H7 (cell line): ENCODE measurements around the gene NBEA. TPM values are rescaled to one million over a fixed set of nuclear protein-coding genes. Genes with fewer than 3 reads are reported as not detected.

Source experiments
- DNase-seq: peaks from one replicate; pipeline ENCODE4 v3.0.0; 2012
- H3K27me3 ChIP-seq: 2 replicates; pipeline ENCODE4 v1.6.0; 2011; ENCODE audit warnings: mild to moderate bottlenecking, low read length; ENCODE audit not compliant: control insufficient read depth, insufficient read depth
- H3K36me3 ChIP-seq: replicated peaks from 2 replicates; pipeline ENCODE4 v1.5.1; 2011; ENCODE audit warnings: low read length; ENCODE audit not compliant: control insufficient read depth, insufficient read depth
- H3K4me3 ChIP-seq: 2 replicates; pipeline ENCODE4 v1.5.1; 2011; ENCODE audit warnings: low read depth, mild to moderate bottlenecking, control low read depth, low read length, moderate library complexity; ENCODE audit not compliant: insufficient read depth
- total RNA-seq: library from RNA; depleted of rRNA; stranded (reverse); fragments of >200 nt; shearing (Covaris generic); gene quantifications from 2 replicates; pipeline ENCODE4 v1.2.3, GENCODE V29; 2014

Gene NBEA
- total RNA-seq, 1 experiment from 2014 or later, result 11.8 TPM

DNA sequence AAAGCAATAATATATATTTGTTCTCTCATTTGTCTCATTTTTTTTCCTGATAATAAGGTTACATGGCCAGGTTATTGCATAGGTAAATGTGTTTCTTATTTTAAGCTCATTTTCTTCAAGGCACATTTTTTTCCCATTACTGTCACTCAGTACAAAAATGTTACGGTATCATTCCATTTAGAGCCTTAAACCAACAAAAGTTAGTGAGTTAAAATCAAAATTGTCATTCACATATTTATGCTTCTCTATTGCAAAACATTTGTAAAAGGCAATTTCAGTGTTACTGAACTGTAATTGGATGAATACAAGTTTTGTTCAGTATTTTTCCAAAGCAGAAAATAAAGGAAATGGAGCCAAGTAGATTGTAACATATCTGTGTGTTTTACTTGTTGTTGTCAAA, 652.0 kb downstream of the NBEA start:
- no peaks in the 10 kb centered on the region for H3K27me3 ChIP-seq
- DNase-seq, result no peak
- no peaks in the 10 kb centered on the region for H3K36me3 ChIP-seq
- H3K4me3 ChIP-seq, result no peak overlapping the region

GRCh38 chr13:35595181-35595580, 653.1 kb downstream of the NBEA start:
- DNase-seq, result no peak
- Histone ChIP-seq H3K27me3 (no peaks in the 10 kb centered on the region), H3K4me3 (no peak overlapping the region), H3K36me3 (no peaks in the 10 kb centered on the region)

DNA sequence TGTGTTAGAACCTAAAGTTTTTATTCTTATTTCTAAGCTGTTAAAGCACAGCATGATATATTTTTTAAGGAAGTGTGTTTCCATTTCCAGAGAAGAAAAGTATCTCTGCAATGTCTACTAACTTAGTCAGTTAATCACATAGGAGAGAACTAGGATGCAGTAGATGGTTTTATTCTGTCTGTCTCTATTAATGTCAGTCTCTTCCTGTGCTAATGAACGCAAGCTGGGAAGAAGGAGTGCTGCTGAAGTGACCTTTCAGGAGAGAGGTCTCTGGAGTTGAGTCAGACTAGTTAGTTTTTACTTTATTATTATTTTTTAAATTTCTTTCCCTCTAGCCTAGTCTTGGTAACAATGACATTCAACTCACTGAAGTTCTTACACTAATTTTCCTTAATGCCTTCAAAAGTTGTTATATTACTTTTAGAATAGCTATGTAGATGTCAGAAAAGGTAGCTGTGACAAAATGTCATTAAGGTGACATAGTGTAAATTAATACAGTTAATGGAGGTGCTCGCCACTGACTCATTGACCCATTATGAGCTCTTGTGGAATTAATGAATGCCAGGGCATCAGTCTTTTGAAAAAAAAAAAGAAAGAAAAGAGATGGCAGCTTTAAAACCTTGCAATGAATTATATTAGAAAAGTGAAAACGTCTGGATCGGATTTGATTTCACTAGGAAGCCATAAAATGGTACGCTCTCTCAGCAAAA, 654.4 kb downstream of the NBEA start:
- Histone ChIP-seq H3K36me3 (no peaks in the 10 kb centered on the region), H3K4me3 (no peak overlapping the region), H3K27me3 (no peaks in the 10 kb centered on the region)
- DNase-seq, result no peak

DNA sequence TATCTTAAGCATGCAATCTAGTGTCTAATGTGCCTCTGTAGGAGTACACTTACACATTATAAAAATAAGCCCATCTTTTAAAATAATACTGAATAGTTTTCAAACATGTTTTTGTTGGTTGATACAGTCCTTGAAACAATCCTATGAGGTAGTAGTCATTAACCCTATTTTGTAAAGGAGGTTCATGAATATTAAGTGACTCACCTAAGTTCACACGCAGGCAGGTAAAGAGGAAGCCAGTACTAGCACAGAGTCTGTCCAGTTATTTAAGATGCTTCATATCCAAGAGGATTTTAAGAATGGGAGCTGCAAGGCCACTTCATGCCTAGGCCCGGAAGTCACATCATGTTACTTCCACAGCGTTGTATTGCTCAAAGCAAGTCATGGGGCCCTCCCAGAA, 655.4 kb downstream of the NBEA start:
- DNase-seq, result no peak
- H3K27me3 ChIP-seq, result no peaks in the 10 kb centered on the region

DNA sequence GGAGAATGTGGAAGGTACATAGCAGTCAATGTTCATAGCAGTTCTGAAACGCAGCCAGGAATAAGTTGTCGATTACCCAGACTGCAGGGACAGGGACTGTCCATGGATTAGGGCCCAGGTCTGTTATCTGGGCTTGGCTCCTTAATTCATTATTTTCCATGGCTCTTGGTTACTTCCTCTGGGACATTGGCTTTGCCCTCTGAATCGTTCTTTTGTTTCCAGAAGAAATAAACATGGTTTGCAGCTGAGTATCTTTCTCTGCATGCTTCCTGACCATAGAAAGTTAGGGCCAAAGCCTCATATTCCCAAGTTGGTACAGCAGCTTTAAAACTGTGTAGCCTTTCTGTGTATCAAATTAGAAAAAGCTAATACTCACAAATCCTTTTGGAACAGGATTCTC, 656.2 kb downstream of the NBEA start:
- no peaks in the 10 kb centered on the region for H3K27me3 ChIP-seq
- no peak for DNase-seq
- H3K36me3 ChIP-seq, result no peaks in the 10 kb centered on the region

More for the DNA sequence above, 655.4 kb downstream of the NBEA start:
- H3K36me3 ChIP-seq, result no peaks in the 10 kb centered on the region
- H3K4me3 ChIP-seq, result no peak overlapping the region

GRCh38 chr13:35598790-35599369, 656.8 kb downstream of the NBEA start:
- Histone ChIP-seq H3K27me3 (no peaks in the 10 kb centered on the region), H3K4me3 (no peak overlapping the region), H3K36me3 (no peaks in the 10 kb centered on the region)
- no peak for DNase-seq

More for the DNA sequence above, 656.2 kb downstream of the NBEA start:
- H3K4me3 ChIP-seq, result no peak overlapping the region

DNA sequence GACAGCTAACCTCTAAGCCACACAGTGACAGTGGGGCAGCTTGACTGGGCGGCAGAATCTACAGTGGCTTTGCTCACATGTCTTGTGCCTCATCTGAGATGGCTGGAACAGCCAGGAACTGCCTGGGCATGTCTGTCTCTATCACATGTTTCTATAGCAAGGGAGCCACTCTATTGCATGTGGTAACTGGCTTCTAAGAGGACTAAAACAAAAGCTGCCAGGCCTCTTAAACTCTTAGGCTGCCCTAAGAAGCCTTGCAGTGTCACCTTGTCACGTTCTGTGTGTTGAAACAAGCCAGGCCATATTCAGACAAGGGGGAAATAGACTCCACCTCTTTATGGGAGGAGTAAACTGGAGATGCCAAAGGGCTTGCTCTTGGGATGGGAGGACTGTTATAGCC, 657.3 kb downstream of the NBEA start:
- Histone ChIP-seq H3K36me3 (no peaks in the 10 kb centered on the region), H3K27me3 (no peaks in the 10 kb centered on the region), H3K4me3 (no peak overlapping the region)
- no peak for DNase-seq

DNA sequence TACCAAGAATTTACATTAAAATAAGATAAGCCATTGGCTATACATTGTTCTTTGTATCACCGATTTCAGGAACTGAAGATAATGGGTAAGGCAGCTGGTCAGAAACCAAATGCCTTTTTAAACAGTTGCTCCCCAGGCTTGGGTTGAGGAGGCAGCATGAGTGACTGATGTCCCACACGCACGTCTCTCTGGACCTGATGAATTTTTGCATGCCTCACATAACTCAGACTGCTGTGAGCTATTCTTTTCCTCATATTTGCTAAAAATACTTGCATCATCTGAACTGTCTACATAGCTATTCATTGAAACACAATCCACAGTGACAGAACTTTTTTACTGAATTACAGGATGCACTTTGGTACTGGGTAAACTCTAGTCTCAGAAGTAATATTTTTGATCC, 658.1 kb downstream of the NBEA start:
- Histone ChIP-seq H3K4me3 (no peak overlapping the region), H3K36me3 (no peaks in the 10 kb centered on the region), H3K27me3 (no peaks in the 10 kb centered on the region)
- DNase-seq, result no peak

DNA sequence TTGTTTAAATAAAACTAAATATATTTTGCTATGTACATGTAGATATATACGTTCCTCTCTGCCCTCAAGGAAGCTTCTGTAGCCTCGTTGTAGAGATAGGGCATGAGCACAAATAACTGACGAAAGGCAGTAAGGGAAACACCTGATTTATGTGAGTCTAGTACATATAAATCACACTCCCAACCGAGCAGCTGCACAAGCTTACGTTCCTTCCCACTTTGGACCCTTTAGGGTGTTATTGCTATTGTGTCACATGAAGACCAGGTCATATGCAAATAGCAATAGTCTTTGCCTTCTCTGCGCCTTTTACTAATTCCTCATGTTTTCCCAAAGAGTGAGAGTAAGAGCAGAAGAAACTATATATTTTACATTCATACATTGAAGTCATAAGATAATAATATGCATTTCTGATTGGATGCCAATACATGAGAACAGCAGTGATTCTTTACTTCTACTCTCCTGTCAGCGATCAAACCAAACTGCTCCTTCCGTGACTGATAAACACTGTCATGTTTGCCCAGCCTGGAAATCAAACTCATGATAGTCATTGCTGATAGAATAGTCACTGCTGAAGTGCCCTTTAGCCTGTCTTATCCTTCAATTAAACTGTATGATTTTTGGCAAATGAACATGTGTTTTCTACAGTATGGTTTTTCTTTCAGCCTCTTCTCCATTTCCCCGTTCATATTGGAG, 661.7 kb downstream of the NBEA start:
- Histone ChIP-seq H3K27me3 (no peaks in the 10 kb centered on the region), H3K4me3 (no peak overlapping the region), H3K36me3 (no peaks in the 10 kb centered on the region)
- DNase-seq, result no peak

GRCh38 chr13:35614666-35615065, 672.6 kb downstream of the NBEA start:
- Histone ChIP-seq H3K27me3 (no peaks in the 10 kb centered on the region), H3K4me3 (no peak overlapping the region), H3K36me3 (no peaks in the 10 kb centered on the region)
- no peak for DNase-seq

GRCh38 chr13:35617420-35617819, 675.4 kb downstream of the NBEA start:
- Histone ChIP-seq H3K36me3 (no peaks in the 10 kb centered on the region), H3K4me3 (no peak overlapping the region), H3K27me3 (no peaks in the 10 kb centered on the region)
- no peak for DNase-seq

- no peaks in the 10 kb centered on the region for H3K27me3 ChIP-seq
- no peak overlapping the region for H3K4me3 ChIP-seq
- no peak for DNase-seq
- no peaks in the 10 kb centered on the region for H3K36me3 ChIP-seq
Observed at GRCh38 chr13:35618565-35619083, 676.6 kb downstream of the NBEA start.

GRCh38 chr13:35621989-35622388, 679.9 kb downstream of the NBEA start:
- Histone ChIP-seq H3K27me3 (no peaks in the 10 kb centered on the region), H3K4me3 (no peak overlapping the region), H3K36me3 (no peaks in the 10 kb centered on the region)
- DNase-seq, result no peak

DNA sequence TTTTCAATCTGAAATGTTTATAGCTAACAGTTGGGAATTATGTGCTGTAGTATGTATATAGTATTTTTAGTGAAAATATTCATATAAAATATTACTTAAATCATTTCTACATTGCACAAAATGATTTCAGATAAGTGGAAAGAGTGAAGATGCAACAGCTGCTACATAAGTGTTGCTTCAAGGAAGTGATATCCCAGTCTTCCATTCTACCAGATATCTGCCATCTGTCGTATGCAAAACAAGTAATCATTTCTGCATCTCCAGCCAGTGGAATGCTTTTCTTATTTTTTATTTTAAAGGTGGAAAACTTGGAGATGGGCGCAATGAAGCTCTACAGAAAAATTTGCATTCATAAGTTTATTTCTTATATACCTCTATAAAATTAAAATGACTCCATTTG, 687.0 kb downstream of the NBEA start:
- no peaks in the 10 kb centered on the region for H3K36me3 ChIP-seq
- no peak overlapping the region for H3K4me3 ChIP-seq
- DNase-seq, result no peak
- no peaks in the 10 kb centered on the region for H3K27me3 ChIP-seq
